Neural progenitor cell (in vitro differentiated cells): ENCODE results near the gene IL23R. TPM values are rescaled to one million over a fixed set of nuclear protein-coding genes. Genes with fewer than 3 reads are reported as not detected.
A peak's percentile ranks its signal among the peaks of the same experiment; 100 is the strongest.

ENCODE experiments used
- DNase-seq: peaks from one replicate; pipeline ENCODE4 v3.0.0-alpha.2; 2016; ENCODE audit warnings: low spot score
- H2AFZ ChIP-seq: fragments of 200-600 bp; sonication (generic); replicated peaks from 2 replicates; pipeline ENCODE4 v1.6.1; 2016; ENCODE audit warnings: antibody characterized with exemption
- H3F3A ChIP-seq: fragments of 200-600 bp; sonication (generic); 2 replicates; pipeline ENCODE4 v1.6.1; 2016; ENCODE audit warnings: antibody characterized with exemption, low read depth
- H3K27ac ChIP-seq: fragments of 200-600 bp; sonication (generic); 2 replicates; pipeline ENCODE4 v1.5.1; 2016; ENCODE audit warnings: mild to moderate bottlenecking
- H3K27me3 ChIP-seq: fragments of 200-600 bp; sonication (generic); 2 replicates; pipeline ENCODE4 v1.6.1; 2016; ENCODE audit warnings: mild to moderate bottlenecking, moderate library complexity
- H3K36me3 ChIP-seq: fragments of 200-600 bp; sonication (generic); 2 replicates; pipeline ENCODE4 v1.5.1; 2016
- H3K4me1 ChIP-seq: fragments of 200-600 bp; sonication (generic); 2 replicates; pipeline ENCODE4 v1.6.1; 2016; ENCODE audit warnings: mixed run types
- H3K4me2 ChIP-seq: fragments of 200-600 bp; sonication (generic); 2 replicates; pipeline ENCODE4 v1.6.1; 2016
- H3K4me3 ChIP-seq: fragments of 200-600 bp; sonication (generic); 2 replicates; pipeline ENCODE4 v1.5.1; 2016
- H3K79me2 ChIP-seq: fragments of 200-600 bp; sonication (generic); 2 replicates; pipeline ENCODE4 v1.6.1; 2016; ENCODE audit warnings: low read depth
- H3K9ac ChIP-seq: fragments of 200-600 bp; sonication (generic); 2 replicates; pipeline ENCODE4 v1.6.1; 2016
- H3K9me3 ChIP-seq: fragments of 200-600 bp; sonication (generic); 2 replicates; pipeline ENCODE4 v1.5.1; 2016; ENCODE audit warnings: low read depth
- H4K20me1 ChIP-seq: fragments of 200-600 bp; sonication (generic); 2 replicates; pipeline ENCODE4 v1.6.1; 2016; ENCODE audit warnings: low read depth
- H3K27ac Mint-ChIP-seq: 3 replicates; pipeline ENCODE4 v1.8.0; 2021; ENCODE audit warnings: mixed read lengths
- H3K27me3 Mint-ChIP-seq: 2 replicates; pipeline ENCODE4 v1.8.0; 2022; ENCODE audit warnings: low read depth, mild to moderate bottlenecking, inconsistent platforms, moderate library complexity, mixed read lengths; ENCODE audit not compliant: insufficient read depth
- H3K36me3 Mint-ChIP-seq: 3 replicates; pipeline ENCODE4 v1.8.0; 2021; ENCODE audit warnings: mixed read lengths
- H3K4me1 Mint-ChIP-seq: 3 replicates; pipeline ENCODE4 v1.8.0; 2021; ENCODE audit warnings: mixed read lengths
- H3K4me3 Mint-ChIP-seq: 3 replicates; pipeline ENCODE4 v1.8.0; 2021; ENCODE audit warnings: mild to moderate bottlenecking, moderate library complexity, mixed read lengths
- H3K9me3 Mint-ChIP-seq: 3 replicates; pipeline ENCODE4 v1.8.0; 2020; ENCODE audit warnings: mixed read lengths
- EZH2 ChIP-seq: fragments of 200-600 bp; sonication (generic); IDR thresholded peaks from 2 replicates; pipeline ENCODE4 v1.6.1; 2017; ENCODE audit warnings: antibody characterized with exemption, mild to moderate bottlenecking, moderate library complexity
- EZH2phosphoT487 ChIP-seq: fragments of 200-600 bp; sonication (generic); IDR thresholded peaks from 2 replicates; pipeline ENCODE4 v1.6.1; 2017; ENCODE audit warnings: antibody characterized with exemption
- total RNA-seq: library from RNA; depleted of rRNA; stranded (reverse); fragments of >200 nt; gene quantifications from 2 replicates; pipeline ENCODE4 v1.2.3, GENCODE V29; 2015; ENCODE audit warnings: low replicate concordance
- TF ChIP-seq, protein P1 (sequence below): fragments of 200-600 bp; sonication (generic); IDR thresholded peaks from 2 replicates; pipeline ENCODE4 v1.5.1; 2017; ENCODE audit warnings: antibody characterized with exemption, mild to moderate bottlenecking

IL23R gene
- total RNA-seq, 1 donor from 2014 or later, result not detected

DNA sequence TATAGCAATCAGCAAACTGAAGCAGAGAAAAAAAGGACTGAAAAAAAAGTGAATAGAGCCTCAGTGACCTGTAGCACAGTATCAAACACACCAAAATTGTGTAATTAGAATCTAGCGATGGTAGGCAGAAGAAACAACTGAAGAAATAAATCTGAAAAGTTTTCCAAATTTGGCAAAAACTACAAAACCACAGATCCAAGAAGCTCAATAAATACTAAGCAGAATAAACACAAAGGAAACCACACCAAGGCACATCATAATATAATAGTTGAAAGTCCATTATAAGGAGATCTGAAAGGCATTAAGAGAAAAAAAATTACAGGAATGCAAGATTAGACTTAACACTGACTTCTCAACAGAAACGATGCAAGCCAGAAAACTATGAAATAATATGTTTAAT is 134.3 kb downstream of the IL23R start:
- no peak overlapping the region for H3K27ac Mint-ChIP-seq

DNA sequence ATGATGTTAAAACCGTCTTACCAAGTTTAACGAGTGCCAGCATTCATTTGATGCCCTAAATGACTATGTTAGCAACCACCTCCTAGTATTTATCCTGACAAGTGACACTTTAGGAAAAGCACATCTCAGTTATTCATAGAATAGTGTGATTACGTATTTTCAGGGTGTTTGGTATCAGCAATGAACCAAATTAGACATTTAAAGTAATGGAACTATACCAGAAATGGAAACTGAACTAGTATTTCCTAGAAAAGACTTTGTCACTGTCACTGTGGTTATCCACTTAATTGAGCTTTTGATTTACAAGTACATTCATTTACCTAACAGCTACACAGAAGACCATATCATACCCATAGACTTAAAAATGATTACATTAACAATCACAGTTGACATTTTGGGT is 137.8 kb downstream of the IL23R start:
- H3K36me3 Mint-ChIP-seq, result no peaks in the 10 kb centered on the region
- H3K9me3 ChIP-seq, result no peaks in the 10 kb centered on the region
- H3K4me2 ChIP-seq, result no peak overlapping the region
- DNase-seq, result no peak
- no peaks in the 10 kb centered on the region for H3K36me3 ChIP-seq
- no peak overlapping the region for H3K4me3 ChIP-seq
- H2AFZ ChIP-seq, result no peak overlapping the region
- H3K4me1 Mint-ChIP-seq, result peaks cover 6% of the 10 kb centered on the region
- no peak overlapping the region for H3K27ac ChIP-seq
- H4K20me1 ChIP-seq, result no peaks in the 10 kb centered on the region
- no peak for TF ChIP-seq EZH2phosphoT487
- no peaks in the 10 kb centered on the region for H3K9me3 Mint-ChIP-seq
- no peak overlapping the region for H3K27ac Mint-ChIP-seq
- H3K4me3 Mint-ChIP-seq, result no peak overlapping the region
- no peaks in the 10 kb centered on the region for H3F3A ChIP-seq
- peaks cover 51% of the 10 kb centered on the region for H3K27me3 ChIP-seq
- H3K4me1 ChIP-seq, result peaks cover 6% of the 10 kb centered on the region
- H3K9ac ChIP-seq, result no peak overlapping the region
- no peaks in the 10 kb centered on the region for H3K79me2 ChIP-seq
- H3K27me3 Mint-ChIP-seq, result peaks cover 11% of the 10 kb centered on the region

More for the DNA sequence above, 134.3 kb downstream of the IL23R start:
- Mint-ChIP-seq H3K4me3 (no peak overlapping the region), H3K4me1 (no peaks in the 10 kb centered on the region), H3K36me3 (no peaks in the 10 kb centered on the region), H3K27me3 (peaks cover 4% of the 10 kb centered on the region), H3K9me3 (no peaks in the 10 kb centered on the region)
- H3K9me3 ChIP-seq, result no peaks in the 10 kb centered on the region
- H3F3A ChIP-seq, result peaks cover 4% of the 10 kb centered on the region
- no peak for DNase-seq
- no peaks in the 10 kb centered on the region for H3K36me3 ChIP-seq
- H2AFZ ChIP-seq, result no peak overlapping the region
- peaks cover 16% of the 10 kb centered on the region for H3K27me3 ChIP-seq
- no peak overlapping the region for H3K27ac ChIP-seq
- no peaks in the 10 kb centered on the region for H3K4me1 ChIP-seq
- H3K4me3 ChIP-seq, result no peak overlapping the region
- no peaks in the 10 kb centered on the region for H4K20me1 ChIP-seq
- no peak overlapping the region for H3K4me2 ChIP-seq
- TF ChIP-seq, protein P1, sequence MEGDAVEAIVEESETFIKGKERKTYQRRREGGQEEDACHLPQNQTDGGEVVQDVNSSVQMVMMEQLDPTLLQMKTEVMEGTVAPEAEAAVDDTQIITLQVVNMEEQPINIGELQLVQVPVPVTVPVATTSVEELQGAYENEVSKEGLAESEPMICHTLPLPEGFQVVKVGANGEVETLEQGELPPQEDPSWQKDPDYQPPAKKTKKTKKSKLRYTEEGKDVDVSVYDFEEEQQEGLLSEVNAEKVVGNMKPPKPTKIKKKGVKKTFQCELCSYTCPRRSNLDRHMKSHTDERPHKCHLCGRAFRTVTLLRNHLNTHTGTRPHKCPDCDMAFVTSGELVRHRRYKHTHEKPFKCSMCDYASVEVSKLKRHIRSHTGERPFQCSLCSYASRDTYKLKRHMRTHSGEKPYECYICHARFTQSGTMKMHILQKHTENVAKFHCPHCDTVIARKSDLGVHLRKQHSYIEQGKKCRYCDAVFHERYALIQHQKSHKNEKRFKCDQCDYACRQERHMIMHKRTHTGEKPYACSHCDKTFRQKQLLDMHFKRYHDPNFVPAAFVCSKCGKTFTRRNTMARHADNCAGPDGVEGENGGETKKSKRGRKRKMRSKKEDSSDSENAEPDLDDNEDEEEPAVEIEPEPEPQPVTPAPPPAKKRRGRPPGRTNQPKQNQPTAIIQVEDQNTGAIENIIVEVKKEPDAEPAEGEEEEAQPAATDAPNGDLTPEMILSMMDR, result no peak
- TF ChIP-seq EZH2 (no peak), EZH2phosphoT487 (no peak)
- H3K9ac ChIP-seq, result no peak overlapping the region
- H3K79me2 ChIP-seq, result no peaks in the 10 kb centered on the region

DNA sequence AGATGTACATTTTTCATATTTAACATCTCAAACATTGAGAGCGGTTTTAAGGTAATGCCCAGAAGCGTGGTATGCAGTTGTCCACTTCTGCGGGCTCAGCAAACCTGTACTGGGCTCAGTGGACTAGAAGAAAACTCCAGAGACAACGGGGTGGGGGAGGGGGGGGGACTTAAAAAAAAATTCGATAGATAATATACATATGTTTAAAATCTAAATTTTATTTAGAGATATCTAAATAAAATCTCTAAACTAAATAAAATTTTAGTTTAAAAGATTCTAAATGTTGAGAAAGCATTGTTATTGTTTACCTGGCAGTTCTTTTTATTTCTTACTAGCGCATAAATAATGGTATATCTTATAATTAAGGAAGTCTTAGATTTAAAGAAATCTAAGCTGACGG is 140.3 kb downstream of the IL23R start:
- DNase-seq, result no peak
- H3K36me3 Mint-ChIP-seq, result no peaks in the 10 kb centered on the region
- Histone ChIP-seq H3K9ac (no peak overlapping the region), H4K20me1 (no peaks in the 10 kb centered on the region), H3K79me2 (no peaks in the 10 kb centered on the region), H3F3A (no peaks in the 10 kb centered on the region), H3K4me3 (no peak overlapping the region), H2AFZ (no peak overlapping the region), H3K4me2 (no peak overlapping the region), H3K27me3 (peaks cover 58% of the 10 kb centered on the region), H3K9me3 (no peaks in the 10 kb centered on the region), H3K27ac (no peak overlapping the region), H3K4me1 (peaks cover 6% of the 10 kb centered on the region), H3K36me3 (no peaks in the 10 kb centered on the region)
- no peak for TF ChIP-seq EZH2phosphoT487
- no peak for TF ChIP-seq EZH2
- TF ChIP-seq, protein P1, result no peak
- H3K9me3 Mint-ChIP-seq, result no peaks in the 10 kb centered on the region
- H3K4me1 Mint-ChIP-seq, result peaks cover 6% of the 10 kb centered on the region
- H3K4me3 Mint-ChIP-seq, result peak overlapping the region; percentile 84
- no peak overlapping the region for H3K27ac Mint-ChIP-seq
- H3K27me3 Mint-ChIP-seq, result peaks cover 11% of the 10 kb centered on the region

DNA sequence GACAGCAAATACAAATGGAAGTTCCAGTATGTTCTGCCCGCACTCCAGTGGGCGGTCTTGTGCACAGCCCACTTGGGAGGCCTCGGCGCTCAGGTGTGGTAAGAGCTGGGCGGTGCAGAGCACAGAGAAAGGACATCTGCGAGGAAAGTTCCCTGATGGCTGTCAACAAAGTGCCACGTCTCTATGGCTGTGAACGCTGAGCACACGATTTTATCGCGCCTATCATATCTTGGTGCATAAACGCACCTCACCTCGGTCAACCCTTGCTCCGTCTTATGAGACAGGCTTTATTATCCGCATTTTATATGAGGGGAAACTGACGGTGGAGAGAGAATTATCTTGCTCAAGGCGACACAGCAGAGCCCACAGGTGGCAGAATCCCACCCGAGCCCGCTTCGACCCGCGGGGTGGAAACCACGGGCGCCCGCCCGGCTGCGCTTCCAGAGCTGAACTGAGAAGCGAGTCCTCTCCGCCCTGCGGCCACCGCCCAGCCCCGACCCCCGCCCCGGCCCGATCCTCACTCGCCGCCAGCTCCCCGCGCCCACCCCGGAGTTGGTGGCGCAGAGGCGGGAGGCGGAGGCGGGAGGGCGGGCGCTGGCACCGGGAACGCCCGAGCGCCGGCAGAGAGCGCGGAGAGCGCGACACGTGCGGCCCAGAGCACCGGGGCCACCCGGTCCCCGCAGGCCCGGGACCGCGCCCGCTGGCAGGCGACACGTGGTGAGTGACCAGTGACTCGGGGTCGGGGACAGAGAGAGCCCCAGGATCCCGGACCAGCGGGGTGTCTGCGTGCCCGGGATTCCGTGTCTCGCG is 141.2 kb downstream of the IL23R start, which contains the start of gene IL12RB2:
IL12RB2 (plus strand) TSS at position 623 of the 810 bp plus-strand sequence. CDS start 12,496 bp downstream, outside the sequence.
- Histone ChIP-seq H3K4me1 (peaks cover 6% of the 10 kb centered on the region), H3F3A (no peaks in the 10 kb centered on the region), H2AFZ (peak within 1 kb of the TSS; percentile 98), H3K27ac (no peak within 1 kb of the TSS), H3K4me3 (peak within 1 kb of the TSS; percentile 58), H3K9me3 (no peaks in the 10 kb centered on the region), H4K20me1 (no peaks in the 10 kb centered on the region), H3K9ac (no peak within 1 kb of the TSS), H3K79me2 (no peaks in the 10 kb centered on the region), H3K27me3 (peaks cover 58% of the 10 kb centered on the region), H3K36me3 (no peaks in the 10 kb centered on the region), H3K4me2 (peak within 1 kb of the TSS; percentile 97)
- no peaks in the 10 kb centered on the region for H3K9me3 Mint-ChIP-seq
- peak; percentile 61 for TF ChIP-seq EZH2phosphoT487
- TF ChIP-seq, protein P1, result no peak
- TF ChIP-seq EZH2, result peak; percentile 64
- peaks cover 11% of the 10 kb centered on the region for H3K27me3 Mint-ChIP-seq
- H3K36me3 Mint-ChIP-seq, result no peaks in the 10 kb centered on the region
- H3K4me3 Mint-ChIP-seq, result peak within 1 kb of the TSS; percentile 86
- peak; percentile 81 for DNase-seq
- peaks cover 6% of the 10 kb centered on the region for H3K4me1 Mint-ChIP-seq
- no peak within 1 kb of the TSS for H3K27ac Mint-ChIP-seq
